Measurements from ENCODE around the gene KCNG2.
"Not testable (repeated sequence)": the region's sequence is repeated elsewhere in the genome, so short reads cannot be mapped to it uniquely, and the experiment has no call there.

KCNG2 gene

GRCh38 chr18:79853303-79853992 lies 55.7 kb downstream of the KCNG2 start:
- DNase-seq (ENCODE audit: low spot score): no peak

GRCh38 chr18:79853993-79854364 lies 56.2 kb downstream of the KCNG2 start:
- DNase-seq (ENCODE audit: low spot score): no peak

GRCh38 chr18:79855147-79855933 lies 57.6 kb downstream of the KCNG2 start:
- DNase-seq (ENCODE audit: low spot score): no peak

GRCh38 chr18:79856119-79857007 lies 58.6 kb downstream of the KCNG2 start:
- no peak for DNase-seq (ENCODE audit: low spot score)

- DNase-seq (ENCODE audit: low spot score): peak; percentile 19
Measured at GRCh38 chr18:79857082-79857671, 59.4 kb downstream of the KCNG2 start.

GRCh38 chr18:79859314-79859713 lies 61.6 kb downstream of the KCNG2 start:
- DNase-seq (ENCODE audit: low spot score): no peak

GRCh38 chr18:79861687-79862086 lies 63.9 kb downstream of the KCNG2 start:
- DNase-seq (ENCODE audit: low spot score): no peak

- DNase-seq (ENCODE audit: low spot score): no peak
Measured at GRCh38 chr18:79862562-79862961, 64.8 kb downstream of the KCNG2 start.

GRCh38 chr18:79863161-79864005 lies 65.6 kb downstream of the KCNG2 start:
- DNase-seq (ENCODE audit: low spot score): no peak

- DNase-seq (ENCODE audit: low spot score): no peak
Measured at GRCh38 chr18:79864006-79864725, 66.4 kb downstream of the KCNG2 start.

- DNase-seq (ENCODE audit: low spot score): not testable (repeated sequence)
Measured at GRCh38 chr18:79864955-79865354, 67.2 kb downstream of the KCNG2 start.

GRCh38 chr18:79865951-79866350 lies 68.2 kb downstream of the KCNG2 start:
- not testable (repeated sequence) for DNase-seq (ENCODE audit: low spot score)

GRCh38 chr18:79866889-79867574 lies 69.3 kb downstream of the KCNG2 start:
- DNase-seq (ENCODE audit: low spot score): no peak

- DNase-seq (ENCODE audit: low spot score): no peak
Measured at GRCh38 chr18:79867666-79868065, 69.9 kb downstream of the KCNG2 start.

- no peak for DNase-seq (ENCODE audit: low spot score)
Measured at GRCh38 chr18:79868168-79868784, 70.5 kb downstream of the KCNG2 start.

GRCh38 chr18:79868811-79869541 lies 71.2 kb downstream of the KCNG2 start:
- DNase-seq (ENCODE audit: low spot score): no peak

GRCh38 chr18:79869591-79870300 lies 72.0 kb downstream of the KCNG2 start:
- no peak for DNase-seq (ENCODE audit: low spot score)

Measured in globus pallidus (tissue), 1 donor.